GM18507 (cell line): Measurements from ENCODE around the gene COL9A3.

Experiments used
- DNase-seq: peaks from one replicate; pipeline ENCODE4 v3.0.0; 2011; ENCODE audit warnings: low read depth; ENCODE audit not compliant: insufficient read length; ENCODE audit errors: extremely low spot score
- FAIRE-seq: peaks from 2 replicates; lab custom pipeline; 2011; peaks lifted over from hg19 to GRCh38; lab: Jason Lieb, UNC

The COL9A3 gene

GRCh38 chr20:62778058-62778457 lies 38.8 kb upstream of the COL9A3 start:
- DNase-seq = no peak
- FAIRE-seq = no peak

- DNase-seq = no peak
Observed at GRCh38 chr20:62778601-62779416, 38.0 kb upstream of the COL9A3 start.

GRCh38 chr20:62779417-62779685 lies 37.5 kb upstream of the COL9A3 start:
- FAIRE-seq (no peak), DNase-seq (no peak)

More at GRCh38 chr20:62778601-62779416, 38.0 kb upstream of the COL9A3 start:
- FAIRE-seq = no peak

DNA sequence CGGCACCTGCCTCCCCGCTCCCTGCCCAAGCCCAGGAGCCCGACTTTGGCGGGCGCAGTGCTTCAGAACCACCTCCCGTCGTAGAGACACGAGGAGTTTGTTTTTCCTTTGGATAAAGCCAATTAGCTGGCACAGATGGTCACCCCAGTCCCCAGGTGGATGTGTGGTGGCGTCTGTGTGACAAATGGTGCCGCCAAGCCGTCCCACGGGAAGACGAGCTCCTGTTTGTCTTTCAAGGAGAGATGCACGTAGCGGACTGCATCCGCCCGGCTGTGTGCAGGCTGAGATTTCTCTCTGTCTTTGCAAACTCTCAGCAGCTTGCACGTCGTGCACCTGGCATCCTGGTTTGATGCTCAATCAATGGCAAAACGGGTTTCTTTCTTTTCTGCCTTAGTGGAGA lies 36.6 kb upstream of the COL9A3 start:
- no peak for FAIRE-seq
- no peak for DNase-seq

DNA sequence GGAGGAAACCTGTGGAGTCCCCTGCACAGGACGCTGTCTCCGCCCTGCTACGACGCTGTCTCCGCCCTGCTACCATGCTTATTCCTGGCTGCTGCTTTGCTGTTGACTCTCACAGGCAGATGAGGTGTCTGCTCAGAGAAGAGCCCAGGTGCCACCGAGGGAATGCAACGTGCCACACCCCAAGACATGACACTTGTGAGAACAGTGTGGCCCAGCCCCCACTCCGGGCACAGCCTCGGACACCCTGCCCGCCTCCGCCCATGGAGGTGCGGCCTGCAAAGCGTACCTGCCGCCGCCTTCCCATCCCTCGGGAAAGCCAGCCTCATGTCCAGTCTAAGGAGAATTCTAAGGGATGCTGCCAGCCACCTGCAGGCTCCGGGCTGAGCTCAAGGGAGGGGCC lies 36.2 kb upstream of the COL9A3 start:
- DNase-seq (no peak), FAIRE-seq (no peak)

GRCh38 chr20:62782149-62782892 lies 34.5 kb upstream of the COL9A3 start:
- no peak for FAIRE-seq
- no peak for DNase-seq

DNA sequence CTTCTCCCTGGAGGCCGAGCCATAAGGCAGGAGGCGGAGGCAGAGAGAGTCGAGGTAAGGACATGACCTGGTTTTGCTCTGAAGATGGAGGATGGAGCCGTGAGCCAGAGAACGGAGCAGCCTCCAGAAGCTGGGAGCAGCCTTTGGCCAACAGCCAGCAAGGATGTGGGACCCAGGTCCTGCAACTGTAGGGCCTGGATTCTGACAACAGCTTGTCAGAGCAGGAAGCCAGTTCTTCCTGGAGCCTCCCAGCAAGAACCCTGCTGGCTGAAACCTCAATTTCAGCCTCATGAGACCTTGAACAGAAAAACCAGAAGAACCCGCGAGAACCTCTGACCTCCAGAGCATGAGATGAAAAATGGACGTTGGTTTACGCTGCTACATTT lies 34.0 kb upstream of the COL9A3 start:
- FAIRE-seq (no peak), DNase-seq (no peak)

- FAIRE-seq (no peak), DNase-seq (no peak)
Observed at GRCh38 chr20:62784497-62784896, 32.4 kb upstream of the COL9A3 start.

GRCh38 chr20:62785393-62785792 lies 31.5 kb upstream of the COL9A3 start:
- FAIRE-seq (no peak), DNase-seq (no peak)

GRCh38 chr20:62786157-62786556 lies 30.7 kb upstream of the COL9A3 start:
- FAIRE-seq (no peak), DNase-seq (no peak)

GRCh38 chr20:62787321-62787720 lies 29.5 kb upstream of the COL9A3 start:
- no peak for FAIRE-seq

DNA sequence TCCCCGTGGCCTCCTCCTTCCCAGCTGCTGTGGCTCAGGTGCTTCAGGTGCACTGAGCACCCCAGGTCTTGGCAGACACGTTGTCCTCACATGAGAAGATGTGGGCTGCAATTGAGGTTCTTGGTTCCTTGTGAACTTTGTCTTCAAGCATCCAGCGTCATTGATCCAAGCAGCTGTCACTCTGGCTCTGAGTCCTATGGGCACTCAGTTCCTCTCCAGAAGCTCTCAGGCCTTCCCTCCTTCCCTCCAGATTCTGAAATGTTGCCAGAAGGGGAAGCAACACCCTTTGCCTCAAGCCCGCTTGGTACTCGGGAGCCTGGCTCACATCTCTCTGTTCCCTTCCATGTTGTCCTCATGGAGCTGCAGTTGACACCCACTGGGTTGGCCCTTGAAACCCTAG lies 29.0 kb upstream of the COL9A3 start:
- FAIRE-seq (no peak), DNase-seq (no peak)

More at GRCh38 chr20:62787321-62787720, 29.5 kb upstream of the COL9A3 start:
- no peak for DNase-seq

DNA sequence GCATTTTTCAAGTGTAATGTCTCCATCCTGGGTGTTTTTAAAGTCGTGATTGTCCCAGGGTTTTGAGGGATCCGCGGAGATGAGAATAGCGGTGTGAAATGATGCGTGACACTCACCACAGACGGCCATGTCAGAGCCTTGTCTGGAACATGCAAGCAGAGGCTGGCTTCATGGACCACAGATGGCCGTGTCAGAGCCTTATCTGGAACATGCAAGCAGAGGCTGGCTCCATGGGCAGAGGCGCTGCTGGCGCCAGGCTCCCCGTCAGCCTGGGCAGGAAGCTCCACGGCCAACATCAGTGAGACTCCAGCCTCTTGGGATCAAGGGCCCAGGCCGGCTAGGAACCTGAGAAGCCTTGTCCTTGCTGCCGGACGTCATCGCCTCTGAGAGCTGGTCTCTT lies 28.2 kb upstream of the COL9A3 start:
- DNase-seq (no peak), FAIRE-seq (no peak)

DNA sequence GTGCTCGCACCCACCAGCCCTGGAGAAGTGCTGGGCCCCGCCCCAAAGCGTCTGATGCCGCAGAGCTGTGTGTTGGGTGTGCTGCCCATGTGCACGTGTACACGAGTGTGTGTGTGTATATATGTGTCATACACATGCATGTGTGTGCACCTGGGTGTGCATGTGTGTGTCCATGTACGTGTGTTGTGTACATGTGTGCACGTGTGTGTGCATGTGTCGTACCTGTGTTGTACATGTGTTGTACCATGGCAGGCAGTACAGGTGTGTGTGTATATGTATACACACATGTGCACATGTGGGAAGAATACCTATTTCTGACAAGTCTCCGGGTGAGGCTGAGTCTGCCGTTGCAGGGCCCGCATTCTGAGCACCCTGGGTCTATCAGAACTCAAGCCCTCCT lies 26.8 kb upstream of the COL9A3 start:
- no peak for FAIRE-seq
- DNase-seq = no peak

DNA sequence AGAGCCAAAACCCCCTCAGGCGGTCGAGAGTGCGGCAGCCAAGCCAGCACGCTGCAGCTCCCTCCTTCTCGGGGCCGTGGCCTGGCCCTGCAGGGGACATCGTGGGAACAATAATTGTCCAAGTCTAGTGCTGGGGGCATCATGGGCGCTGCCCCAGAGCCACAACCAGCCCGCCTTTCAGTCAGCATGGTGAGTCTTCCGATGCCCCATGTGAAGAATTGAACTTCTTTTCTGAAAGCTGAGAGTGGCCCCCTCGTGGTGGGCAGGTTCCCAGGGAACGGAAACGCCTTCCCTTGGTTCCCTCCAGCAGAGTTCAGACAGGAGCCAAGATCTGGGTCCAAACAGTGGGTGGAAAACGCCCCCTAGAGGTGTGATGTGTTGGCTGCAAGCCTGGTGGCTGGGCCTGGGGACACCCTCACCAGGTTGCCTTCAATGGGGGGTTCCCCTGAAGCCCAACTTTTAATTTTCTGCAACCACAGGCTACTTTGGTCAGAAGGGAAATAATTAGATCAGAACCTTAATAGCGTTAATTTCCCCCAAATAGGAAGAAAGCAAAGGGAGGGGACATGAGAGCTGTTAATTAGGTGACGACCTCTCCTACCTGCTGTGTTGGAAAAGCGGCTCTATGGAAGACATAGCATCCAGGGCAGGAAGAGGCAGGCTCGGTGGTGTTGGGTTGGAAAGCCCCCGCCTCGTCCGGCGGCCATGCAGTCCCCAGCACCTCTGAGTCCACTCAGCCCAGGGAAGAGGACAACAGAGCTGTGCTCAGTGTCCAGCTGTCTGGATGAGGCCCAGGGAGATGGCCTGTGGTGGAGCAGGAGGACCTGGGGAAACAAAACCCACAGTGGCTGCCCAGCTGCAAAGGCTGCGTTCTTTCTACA lies 25.3 kb upstream of the COL9A3 start:
- DNase-seq = no peak
- peak; percentile 63 for FAIRE-seq

DNA sequence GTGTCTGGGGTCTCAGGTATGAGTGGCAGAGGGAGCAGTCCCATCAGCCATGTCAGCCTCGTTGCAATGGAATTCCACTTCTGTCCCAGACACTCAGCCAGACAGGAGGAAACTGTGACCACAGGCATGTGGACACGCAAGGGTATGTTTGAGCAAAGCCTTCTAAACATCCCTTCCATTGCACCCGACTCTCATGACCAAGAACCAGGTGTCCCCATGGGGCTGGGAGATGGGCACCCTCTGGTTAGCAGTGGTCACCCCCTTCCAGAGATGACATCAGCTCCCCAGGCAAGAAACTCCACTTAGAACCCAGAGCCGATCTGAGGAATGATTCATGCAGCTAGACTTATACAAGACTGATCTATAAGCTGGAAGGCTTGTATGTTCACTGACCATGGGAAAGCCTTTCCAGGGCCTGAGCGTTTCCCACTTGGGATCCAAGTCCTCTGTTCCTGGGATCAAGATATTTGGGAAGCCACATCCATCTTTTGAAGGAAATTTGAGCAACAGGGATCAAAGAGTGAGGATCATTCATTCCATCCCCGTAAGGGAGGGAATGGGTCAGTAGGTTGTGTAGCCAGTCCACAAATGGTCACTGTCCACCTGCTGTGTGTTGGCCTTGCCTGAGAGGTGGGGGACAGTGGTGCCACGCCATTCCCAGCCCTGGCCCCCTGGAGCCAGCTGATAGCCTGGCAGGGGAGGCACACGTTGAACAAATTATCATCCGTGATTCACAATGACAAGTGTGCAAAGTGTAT lies 24.5 kb upstream of the COL9A3 start:
- no peak for DNase-seq
- no peak for FAIRE-seq

DNA sequence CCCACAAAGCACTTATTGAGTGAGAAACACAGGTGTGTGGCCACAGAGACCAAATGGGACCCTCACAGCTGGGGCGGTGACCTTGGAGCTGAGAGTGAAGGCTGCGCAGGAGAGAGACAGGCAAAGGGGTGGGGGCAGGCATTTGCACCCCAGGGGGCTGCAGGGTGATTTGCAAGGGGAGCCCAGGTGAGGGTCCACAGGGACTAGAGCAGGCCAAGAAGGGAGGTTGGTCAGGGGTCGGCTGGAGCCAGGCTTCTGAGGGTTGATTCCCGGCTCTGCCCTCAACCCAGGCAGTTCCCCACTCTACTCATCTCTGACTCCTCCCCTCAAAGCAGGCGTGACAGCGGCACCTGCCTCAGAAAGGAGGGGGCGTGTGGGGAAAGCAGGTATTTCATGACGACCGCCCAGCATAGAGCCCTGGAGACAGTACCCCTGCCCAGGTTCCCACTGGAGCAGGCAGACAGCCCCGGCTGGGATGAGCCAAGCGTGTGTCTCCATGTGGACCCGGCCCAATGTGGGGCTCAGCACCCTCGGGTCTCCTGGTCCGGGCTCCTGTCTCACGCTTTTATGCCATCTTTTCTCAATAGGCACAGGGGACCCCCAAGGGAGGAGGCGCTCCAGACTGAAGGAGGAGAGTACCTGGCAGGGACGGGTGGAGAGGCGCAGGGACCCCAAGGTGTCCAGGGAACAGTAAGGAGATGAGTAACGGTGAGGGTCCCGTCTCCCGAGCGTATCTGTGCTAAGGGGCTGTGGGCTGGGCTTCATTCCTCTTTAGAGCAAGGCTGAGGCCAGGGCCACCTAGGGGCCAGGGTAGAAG lies 23.7 kb upstream of the COL9A3 start:
- no peak for FAIRE-seq
- DNase-seq = no peak

- no peak for FAIRE-seq
Observed at GRCh38 chr20:62793757-62794006, 23.2 kb upstream of the COL9A3 start.

More at GRCh38 chr20:62793757-62794006, 23.2 kb upstream of the COL9A3 start:
- no peak for DNase-seq
